H1 (cell line): ENCODE measurements around the gene FAM167B. TPM values are rescaled to one million over a fixed set of nuclear protein-coding genes. Genes with fewer than 3 reads are reported as not detected.

ENCODE experiments used
- CTCF ChIA-PET: fragments of 300-600 bp; sonication (Branson Sonifier 250); formaldehyde crosslinking; loops from one replicate; lab custom pipeline; 2021; ENCODE audit not compliant: partially characterized antibody; lab: Charles Lee
- POLR2A ChIA-PET: fragments of 300-600 bp; sonication (Branson Sonifier 250); formaldehyde crosslinking; loops from one replicate; lab custom pipeline; 2021; ENCODE audit warnings: inconsistent platforms; ENCODE audit not compliant: partially characterized antibody; lab: Charles Lee
- DNase-seq, 2 experiments: peaks; one replicate each; pipeline versions ENCODE4 v3.0.0 to v3.0.0-alpha.2; 2010 to 2022; ENCODE audit warnings: low spot score in 2 of 2, low read depth in 1 of 2, mixed read lengths in 1 of 2
- FAIRE-seq: peaks from 2 replicates; lab custom pipeline; 2011; peaks lifted over from hg19 to GRCh38; lab: Jason Lieb, UNC
- H2AFZ ChIP-seq: 2 replicates; pipeline ENCODE4 v1.8.1; 2012; ENCODE audit warnings: low read length, inconsistent platforms
- H2AK5ac ChIP-seq: 2 replicates; pipeline ENCODE4 v1.6.1; 2013; ENCODE audit warnings: low read depth, low read length
- H2BK120ac ChIP-seq: replicated peaks from 2 replicates; pipeline ENCODE3; 2013; ENCODE audit warnings: low read depth, low read length, inconsistent platforms
- H2BK12ac ChIP-seq: 2 replicates; pipeline ENCODE4 v1.6.1; 2013; ENCODE audit warnings: low read depth, low read length
- H2BK15ac ChIP-seq: 2 replicates; pipeline ENCODE4 v1.6.1; 2013; ENCODE audit warnings: low read length
- H2BK20ac ChIP-seq: 2 replicates; pipeline ENCODE4 v1.6.1; 2013; ENCODE audit warnings: low read length
- H2BK5ac ChIP-seq: 2 replicates; pipeline ENCODE4 v1.6.1; 2013; ENCODE audit warnings: low read depth, low read length
- H3K14ac ChIP-seq: 2 replicates; pipeline ENCODE4 v1.6.1; 2013; ENCODE audit warnings: inconsistent platforms; ENCODE audit not compliant: insufficient read length
- H3K18ac ChIP-seq: 2 replicates; pipeline ENCODE4 v1.6.1; 2013; ENCODE audit warnings: low read length; ENCODE audit errors: extremely low read depth
- H3K23ac ChIP-seq: 2 replicates; pipeline ENCODE4 v1.6.1; 2013; ENCODE audit warnings: inconsistent platforms; ENCODE audit not compliant: insufficient read length
- H3K23me2 ChIP-seq: 2 replicates; pipeline ENCODE4 v1.6.1; 2013; ENCODE audit warnings: low read depth, low read length
- H3K27ac ChIP-seq: 2 replicates; pipeline ENCODE4 v1.6.1; 2011; ENCODE audit warnings: low read depth, low read length, inconsistent platforms
- H3K27me3 ChIP-seq, 4 experiments: replicated peaks in 1 of 4; 1 replicate in 1 of 4; 2 replicates in 3 of 4; pipeline versions ENCODE4 v1.6.1 to v1.8.1; 2011 to 2013; ENCODE audit warnings: low read length in 3 of 4, mild to moderate bottlenecking in 3 of 4, inconsistent platforms in 2 of 4, mixed read lengths in 2 of 4, moderate library complexity in 1 of 4; ENCODE audit not compliant: control insufficient read depth in 3 of 4, insufficient read depth in 3 of 4; ENCODE audit errors: extremely low read depth in 1 of 4
- H3K36me3 ChIP-seq, 4 experiments: 2 replicates each; pipeline versions ENCODE4 v1.6.1 to v1.8.1; 2011 to 2013; ENCODE audit warnings: mild to moderate bottlenecking in 4 of 4, low read length in 3 of 4, moderate library complexity in 2 of 4, control low read depth in 1 of 4, inconsistent platforms in 1 of 4; ENCODE audit not compliant: insufficient read depth in 4 of 4, control insufficient read depth in 2 of 4
- H3K4ac ChIP-seq: replicated peaks from 2 replicates; pipeline ENCODE3; 2013; ENCODE audit warnings: low read length, low read depth, mixed read lengths, inconsistent platforms; ENCODE audit not compliant: insufficient read length
- H3K4me1 ChIP-seq, 4 experiments: replicated peaks in 1 of 4; 1 replicate in 1 of 4; 2 replicates in 3 of 4; pipeline versions ENCODE4 v1.6.1 to v1.8.1; 2011 to 2013; ENCODE audit warnings: low read length in 3 of 4, inconsistent platforms in 2 of 4, mixed read lengths in 1 of 4; ENCODE audit not compliant: insufficient read depth in 4 of 4, control insufficient read depth in 3 of 4
- H3K4me2 ChIP-seq, 2 experiments: 2 replicates each; pipeline versions ENCODE4 v1.6.1 to v1.8.1; 2011 to 2013; ENCODE audit warnings: low read depth in 2 of 2, low read length in 2 of 2, control low read depth in 1 of 2, inconsistent platforms in 1 of 2, mild to moderate bottlenecking in 1 of 2; ENCODE audit not compliant: insufficient read depth in 1 of 2
- H3K4me3 ChIP-seq, 4 experiments: fragments of 200-600, 300-600 bp in 1 of 4; sonication (generic), shearing (Covaris generic), sonication (Bioruptor Twin) in 1 of 4; 2 replicates each; pipeline versions ENCODE4 v1.5.1 to v1.8.1; 2011 to 2016; ENCODE audit warnings: low read length in 4 of 4, low read depth in 3 of 4, control low read depth in 2 of 4, inconsistent platforms in 2 of 4, mild to moderate bottlenecking in 2 of 4, mixed read lengths in 1 of 4, moderate library complexity in 1 of 4; ENCODE audit not compliant: insufficient read depth in 2 of 4; ENCODE audit errors: extremely low read depth in 1 of 4
- H3K56ac ChIP-seq: replicated peaks from 2 replicates; pipeline ENCODE3; 2013; ENCODE audit warnings: low read depth, mild to moderate bottlenecking, mixed read lengths, low read length, inconsistent platforms; ENCODE audit not compliant: insufficient read length
- H3K79me1 ChIP-seq: 2 replicates; pipeline ENCODE4 v1.6.1; 2013; ENCODE audit warnings: low read depth, low read length, control low read depth
- H3K79me2 ChIP-seq, 2 experiments: 2 replicates each; pipeline versions ENCODE4 v1.6.1 to v1.8.1; 2012 to 2013; ENCODE audit warnings: low read length in 2 of 2, mild to moderate bottlenecking in 2 of 2, inconsistent platforms in 1 of 2; ENCODE audit not compliant: insufficient read depth in 2 of 2, control insufficient read depth in 1 of 2
- H3K9ac ChIP-seq, 4 experiments: replicated peaks in 1 of 4; 1 replicate in 1 of 4; 2 replicates in 3 of 4; pipeline versions ENCODE4 v1.6.1 to v1.8.1; 2011 to 2013; ENCODE audit warnings: low read depth in 3 of 4, low read length in 3 of 4, control low read depth in 2 of 4, mild to moderate bottlenecking in 2 of 4, moderate library complexity in 2 of 4, inconsistent platforms in 1 of 4; ENCODE audit errors: extremely low read depth in 1 of 4
- H3K9me3 ChIP-seq, 2 experiments: 2 replicates each; pipeline versions ENCODE4 v1.6.1 to v1.8.1; 2012 to 2013; ENCODE audit warnings: mild to moderate bottlenecking in 2 of 2, moderate library complexity in 2 of 2, control low read depth in 1 of 2, inconsistent platforms in 1 of 2, low read depth in 1 of 2, low read length in 1 of 2, mixed read lengths in 1 of 2; ENCODE audit not compliant: insufficient read depth in 2 of 2
- H4K20me1 ChIP-seq, 2 experiments: replicated peaks in 1 of 2; 2 replicates each; pipeline versions ENCODE3 to v1.8.1; 2011 to 2013; ENCODE audit warnings: inconsistent platforms in 2 of 2, low read length in 2 of 2, mild to moderate bottlenecking in 1 of 2; ENCODE audit not compliant: insufficient read depth in 2 of 2, control insufficient read depth in 1 of 2
- H4K5ac ChIP-seq: 2 replicates; pipeline ENCODE4 v1.6.1; 2013; ENCODE audit warnings: low read length, low read depth, mixed read lengths, inconsistent platforms; ENCODE audit not compliant: insufficient read length
- H4K8ac ChIP-seq: 2 replicates; pipeline ENCODE4 v1.8.0; 2013; ENCODE audit warnings: mild to moderate bottlenecking, moderate library complexity, low read length, inconsistent platforms; ENCODE audit not compliant: insufficient read depth; ENCODE audit errors: extremely low read depth
- H4K91ac ChIP-seq: replicated peaks from 2 replicates; pipeline ENCODE3; 2013; ENCODE audit warnings: low read length, mixed read lengths, inconsistent platforms; ENCODE audit not compliant: insufficient read length
- CBX8 ChIP-seq: fragments of 300-800, 300-1000 bp; sonication (generic); IDR thresholded peaks from 2 replicates; pipeline ENCODE4 v1.7.1; 2016; ENCODE audit warnings: low read depth, low read length, borderline replicate concordance
- EZH2 ChIP-seq: fragments of 200-600 bp; sonication (generic); IDR thresholded peaks from 2 replicates; pipeline ENCODE4 v1.7.1; 2012; ENCODE audit warnings: low read depth, mild to moderate bottlenecking, moderate library complexity, low read length, inconsistent platforms; ENCODE audit not compliant: severe bottlenecking
- GTF2F1 ChIP-seq: IDR thresholded peaks from 2 replicates; pipeline ENCODE4 v1.6.1; 2012; ENCODE audit warnings: low read depth, low read length, improper control_type of control experiment, borderline replicate concordance
- JUND ChIP-seq: IDR thresholded peaks from 2 replicates; pipeline ENCODE4 v1.6.1; 2011; ENCODE audit warnings: mild to moderate bottlenecking, improper control_type of control experiment, low read length
- KDM4A ChIP-seq: IDR thresholded peaks from one replicate; pipeline ENCODE4 v1.7.1; 2012; ENCODE audit warnings: low read depth, mild to moderate bottlenecking, moderate library complexity, low read length, inconsistent platforms; ENCODE audit not compliant: severe bottlenecking
- NANOG ChIP-seq: IDR thresholded peaks from 2 replicates; pipeline ENCODE4 v1.6.1; 2011; ENCODE audit warnings: low read length, low read depth, mild to moderate bottlenecking, inconsistent platforms; ENCODE audit not compliant: insufficient read depth, poor library complexity, severe bottlenecking
- RXRA ChIP-seq: IDR thresholded peaks from 2 replicates; pipeline ENCODE4 v1.6.1; 2011; ENCODE audit warnings: low read depth, mild to moderate bottlenecking, low read length, moderate library complexity; ENCODE audit not compliant: insufficient read depth
- SIN3A ChIP-seq, 2 experiments: IDR thresholded peaks in 1 of 2; conservative IDR thresholded peaks in 1 of 2; 2 replicates each; pipeline ENCODE4 v1.6.1; 2011 to 2012; ENCODE audit warnings: low read length in 2 of 2, improper control_type of control experiment in 1 of 2, low read depth in 1 of 2, mild to moderate bottlenecking in 1 of 2
- SIX5 ChIP-seq: IDR thresholded peaks from 2 replicates; pipeline ENCODE4 v1.6.1; 2011; ENCODE audit warnings: mild to moderate bottlenecking, low read depth, low read length
- SP2 ChIP-seq: IDR thresholded peaks from 2 replicates; pipeline ENCODE4 v1.6.1; 2012; ENCODE audit warnings: mild to moderate bottlenecking, low read length, inconsistent platforms
- TCF12 ChIP-seq: IDR thresholded peaks from 2 replicates; pipeline ENCODE4 v1.6.1; 2011; ENCODE audit warnings: low read depth, mild to moderate bottlenecking, low read length
- ZNF274 ChIP-seq: IDR thresholded peaks from 2 replicates; pipeline ENCODE4 v1.7.0; 2012; ENCODE audit warnings: low read length, borderline replicate concordance; ENCODE audit errors: extremely low read depth
- WGBS, 2 experiments: shearing (Covaris generic) in 1 of 2; methylation state at CpG; one replicate each; pipeline versions ENCODE4 v1.1.6 to v1.1.7; 2013 to 2015; ENCODE audit warnings: low lambda C conversion rate in 2 of 2, mixed read lengths in 2 of 2, inconsistent platforms in 1 of 2, low coverage in 1 of 2, missing lambda C conversion rate in 1 of 2; ENCODE audit not compliant: insufficient replicate concordance in 2 of 2, insufficient coverage in 1 of 2, insufficient read length in 1 of 2; ENCODE audit errors: extremely low coverage in 1 of 2, missing lambda C conversion rate in 1 of 2; 5-methylcytosine and 5-hydroxymethylcytosine counted together
- polyA plus RNA-seq, 7 experiments: library from polyadenylated mRNA; depleted of rRNA in 3 of 7; stranded (reverse) in 5 of 7; unstranded in 2 of 7; fragments of >200 nt in 5 of 7; fragments of 200-250 nt in 2 of 7; gene quantifications; 1 replicate in 5 of 7; 2 replicates in 1 of 7; 4 replicates in 1 of 7; pipeline versions ENCODE4 v1.2.1 to v1.2.3, GENCODE V29; 2011 to 2013; ENCODE audit warnings: missing spikeins in 2 of 7, mixed read lengths in 2 of 7
- total RNA-seq: library from RNA; stranded (reverse); fragmentation: NEBNext Ultra II Directional; extraction: Animal tissue kit (Norgen Biotek cat#: 25700); gene quantifications from 2 replicates; pipeline ENCODE4 v1.2.1, GENCODE V29; 2021

FAM167B gene
- total and polyA plus RNA-seq, 2 of the 8 experiments (the other 6 are each of a cell fraction or from before 2014, with no cell fraction given), result 2.8 to 3.9 TPM

GRCh38 chr1:32221581-32221979 lies 25.4 kb upstream of the FAM167B start:
- peak overlapping the region; percentile 65 to 84 for H3K4me2 ChIP-seq
- H3K23ac ChIP-seq, result no peak overlapping the region
- H2BK15ac ChIP-seq, result no peak overlapping the region
- peak overlapping the region; percentile 66 to 97 (median 88) for H3K4me3 ChIP-seq
- CTCF ChIA-PET, result interaction anchor here (1.0 to 1.9 kb wide), 3 partner anchors 9 to 94 kb away, joined by 3 to 7 read pairs (median 5); partner anchors contain the start of gene DCDC2B
- peak overlapping the region in 3 of 4 experiments; percentile 15 to 54 (median 52); a peak in 4 of 7 replicates for H3K9ac ChIP-seq
- peaks cover 6 to 22% (median 15%) of the 10 kb centered on the region in 4 experiments; a peak in 7 of 8 replicates for H3K36me3 ChIP-seq
- no peak for DNase-seq
- H3K27ac ChIP-seq, result no peak overlapping the region
- H4K91ac ChIP-seq, result no peak overlapping the region
- H4K8ac ChIP-seq, result no peak overlapping the region
- H4K20me1 ChIP-seq, result peaks cover 0 to 4% of the 10 kb centered on the region in 2 experiments
- no peaks in the 10 kb centered on the region for H3K27me3 ChIP-seq
- H3K23me2 ChIP-seq, result peaks cover 8% of the 10 kb centered on the region; the same call in 1 of the 2 replicates
- H3K4ac ChIP-seq, result no peak overlapping the region
- H3K14ac ChIP-seq, result no peak overlapping the region
- no peak overlapping the region for H4K5ac ChIP-seq
- peak overlapping the region; percentile 68; the same call in 1 of the 2 replicates for H2BK5ac ChIP-seq
- H2AK5ac ChIP-seq, result no peak overlapping the region
- H3K79me1 ChIP-seq, result peaks cover 2% of the 10 kb centered on the region; the same call in 1 of the 2 replicates
- no peak overlapping the region for H2BK120ac ChIP-seq
- H3K9me3 ChIP-seq, result no peaks in the 10 kb centered on the region
- peaks cover 0 to 7% (median 2%) of the 10 kb centered on the region in 4 experiments; a peak in 3 of 7 replicates for H3K4me1 ChIP-seq
- no peak overlapping the region for H2BK12ac ChIP-seq
- no peak overlapping the region for H3K18ac ChIP-seq
- H2BK20ac ChIP-seq, result no peak overlapping the region
- no peak for FAIRE-seq
- 10% methylated on average over 13 of the region's 13 CpGs; no CpG with 5 or more reads in 1 of the 2 experiments for WGBS, 2 experiments
- no peak overlapping the region for H2AFZ ChIP-seq
- peaks cover 0 to 24% of the 10 kb centered on the region in 2 experiments; a peak in 3 of 4 replicates for H3K79me2 ChIP-seq
- POLR2A ChIA-PET, result interaction anchor here (0.6 to 8.0 kb wide), 11 partner anchors 10 to 116 kb away, joined by 3 to 52 read pairs (median 5); partner anchors contain the start of genes DCDC2B and IQCC
- no peak overlapping the region for H3K56ac ChIP-seq
- no peak for TF ChIP-seq SP2
- TF ChIP-seq JUND, result no peak
- TF ChIP-seq CBX8, result no peak
- no peak for TF ChIP-seq TCF12
- no peak for TF ChIP-seq SIN3A (conservative IDR thresholded peaks at IDR 0.05 in 1 of 2, IDR thresholded peaks at IDR 0.05 in 1 of 2; ENCODE audit: low read depth in 1 of 2, low read length in 2 of 2)
- no peak for TF ChIP-seq KDM4A
- no peak for TF ChIP-seq ZNF274
- TF ChIP-seq RXRA, result no peak
- no peak for TF ChIP-seq GTF2F1
- no peak for TF ChIP-seq EZH2
- no peak for TF ChIP-seq SIX5
- TF ChIP-seq NANOG, result no peak
